HG03103 (cell line): Measurements from ENCODE around the gene PDZD8.
"Not testable (repeated sequence)": the region's sequence is repeated elsewhere in the genome, so short reads cannot be mapped to it uniquely, and the experiment has no call there.

Experiments used
- ATAC-seq: cut with Tn5 transposase; IDR thresholded peaks from one replicate; pipeline ENCODE4 v1.9.1; 2021; ENCODE audit warnings: low read depth; ENCODE audit not compliant: unreplicated experiment

The PDZD8 gene

DNA sequence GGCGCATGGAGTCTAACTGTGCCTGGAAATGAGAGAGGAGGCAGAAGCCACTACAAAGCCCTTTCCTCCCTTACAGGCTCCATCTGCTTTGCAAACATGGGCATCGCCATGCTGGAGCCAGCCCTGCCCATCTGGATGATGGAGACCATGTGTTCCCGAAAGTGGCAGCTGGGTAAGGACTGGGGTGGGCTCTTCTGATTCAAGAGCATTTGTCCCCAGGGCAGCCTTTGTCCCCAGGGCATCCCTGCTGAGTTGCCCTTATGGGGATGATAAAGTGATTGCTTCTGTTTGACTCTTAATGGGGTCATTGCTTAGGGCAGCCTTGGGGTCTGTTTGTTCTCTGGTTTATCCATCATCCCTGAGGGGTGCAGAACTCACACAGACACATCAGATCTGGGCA lies 117.5 kb downstream of the PDZD8 start:
- ATAC-seq: no peak

DNA sequence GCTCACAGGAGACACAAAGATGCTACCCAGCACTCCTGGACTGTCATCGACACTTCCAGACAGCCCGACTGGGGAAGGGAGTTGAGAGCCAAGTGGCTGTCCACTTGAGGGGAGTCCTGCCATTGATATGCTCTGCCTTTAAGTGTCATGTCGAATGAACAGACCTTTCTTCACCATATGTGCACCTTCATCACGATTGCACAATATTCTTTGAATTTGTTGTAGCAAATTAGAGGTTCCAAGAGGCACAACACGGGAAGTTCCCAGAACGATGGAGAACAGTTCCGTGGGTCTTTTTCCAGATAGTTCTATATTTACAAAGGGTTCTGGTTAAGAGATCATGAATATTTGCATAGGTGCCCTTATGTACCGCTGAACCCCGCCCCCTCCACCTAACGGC lies 118.3 kb downstream of the PDZD8 start:
- ATAC-seq: no peak

DNA sequence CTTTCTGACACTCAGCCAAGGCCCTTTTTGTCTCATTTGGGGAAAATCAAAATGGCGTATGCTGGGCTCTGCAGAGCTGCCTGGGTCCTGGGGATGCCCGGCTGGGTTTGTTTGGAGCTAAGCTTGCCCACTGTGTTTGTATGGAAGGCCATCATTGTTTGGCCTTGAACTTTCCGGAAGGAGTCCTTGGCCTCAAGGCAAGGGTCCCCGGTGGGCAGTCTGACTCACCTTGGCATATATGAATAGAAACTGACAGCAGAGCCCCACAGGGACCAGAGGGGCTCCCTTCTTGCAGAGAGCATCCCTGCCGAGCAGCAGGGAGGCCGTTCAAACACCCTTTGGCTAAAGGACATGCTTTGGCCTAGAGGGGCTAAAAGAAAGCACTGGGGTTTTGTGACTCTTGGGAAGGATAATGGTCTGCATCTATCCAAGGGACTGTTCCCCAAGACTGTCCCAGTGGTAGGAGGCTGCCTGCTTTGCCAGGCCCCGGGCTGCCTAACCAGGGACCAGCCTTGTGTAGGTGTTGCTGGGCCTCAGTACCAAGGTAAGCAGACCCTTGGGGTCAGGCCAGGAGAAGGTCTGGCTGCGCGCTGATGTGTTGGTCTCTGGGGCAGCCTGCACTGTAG lies 119.3 kb downstream of the PDZD8 start:
- ATAC-seq: no peak

DNA sequence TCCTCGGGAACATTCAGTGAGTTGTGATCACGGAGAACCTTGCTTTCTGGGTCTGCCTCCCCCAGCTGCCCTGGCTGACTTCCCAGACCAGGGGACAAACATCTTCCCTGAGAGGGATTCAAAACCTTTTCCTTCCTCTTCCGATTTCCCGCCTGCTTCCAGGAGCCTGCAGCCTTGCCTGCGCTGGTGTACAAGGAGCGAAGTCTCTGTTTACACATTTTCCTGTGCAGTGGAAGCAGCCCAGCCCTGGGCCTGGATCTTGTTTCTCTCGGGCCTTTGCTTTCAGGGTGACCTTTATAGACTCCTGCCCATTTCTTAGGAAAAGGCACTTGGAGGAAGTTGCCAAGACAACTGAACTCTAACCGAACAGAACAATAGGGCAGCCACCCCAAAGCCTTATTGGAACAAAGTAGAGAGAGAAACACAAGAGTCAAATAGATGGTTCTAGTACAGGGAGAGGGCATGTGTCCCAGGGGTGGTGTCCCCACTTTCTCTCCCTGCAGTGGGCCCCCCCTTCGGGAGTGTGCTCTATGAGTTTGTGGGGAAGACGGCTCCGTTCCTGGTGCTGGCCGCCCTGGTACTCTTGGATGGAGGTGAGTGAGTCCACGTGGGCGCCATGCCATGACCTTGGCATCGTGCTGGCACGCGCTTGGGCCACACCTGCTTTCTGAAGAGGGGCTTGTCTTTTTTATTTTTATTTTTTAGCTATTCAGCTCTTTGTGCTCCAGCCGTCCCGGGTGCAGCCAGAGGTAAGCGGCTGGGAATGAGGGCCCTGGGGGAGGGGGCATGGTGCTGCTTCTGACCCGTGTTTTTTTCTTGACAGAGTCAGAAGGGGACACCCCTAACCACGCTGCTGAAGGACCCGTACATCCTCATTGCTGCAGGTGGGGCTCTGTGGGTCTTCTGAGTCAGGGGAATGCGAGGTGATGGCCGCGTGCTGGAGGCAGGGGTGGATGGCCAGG lies 120.2 kb downstream of the PDZD8 start:
- no peak for ATAC-seq

DNA sequence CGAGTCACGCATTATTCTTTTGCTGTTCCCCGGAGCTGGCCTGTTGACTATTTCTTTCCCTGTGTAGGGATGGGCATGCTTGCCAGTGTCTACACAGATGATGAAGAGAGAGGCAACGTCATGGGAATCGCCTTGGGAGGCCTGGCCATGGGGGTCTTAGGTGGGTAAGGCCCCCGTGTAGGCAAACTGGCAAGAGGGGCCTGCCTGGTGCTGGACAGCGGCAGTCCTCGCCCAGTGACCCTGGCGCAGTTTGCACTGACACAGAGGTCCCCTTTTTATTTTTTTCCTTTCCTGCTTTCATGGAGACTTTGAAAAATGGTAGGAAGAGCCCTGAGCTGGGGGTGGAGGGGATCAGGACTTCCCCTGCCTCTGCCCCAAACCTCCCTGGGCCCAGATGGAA lies 120.9 kb downstream of the PDZD8 start:
- no peak for ATAC-seq

DNA sequence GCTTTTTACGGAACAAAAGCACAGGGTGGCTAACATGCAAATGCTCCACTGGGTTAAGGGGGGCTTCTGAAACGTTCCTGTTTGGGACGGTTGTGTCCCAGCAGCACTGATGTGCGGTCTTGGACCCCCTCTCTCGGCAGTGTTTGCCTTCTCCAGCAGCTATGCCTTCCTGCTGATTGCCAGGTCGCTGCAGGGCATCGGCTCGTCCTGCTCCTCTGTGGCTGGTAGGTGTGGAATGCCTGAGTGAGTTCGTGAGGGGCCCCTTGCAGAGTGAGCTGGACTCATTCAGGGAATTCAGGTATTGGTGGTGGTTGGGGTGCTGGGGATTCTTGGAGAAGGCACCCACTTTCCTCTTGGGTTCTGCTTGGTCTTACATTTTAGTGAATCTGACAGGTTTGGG lies 121.3 kb downstream of the PDZD8 start:
- ATAC-seq: no peak

DNA sequence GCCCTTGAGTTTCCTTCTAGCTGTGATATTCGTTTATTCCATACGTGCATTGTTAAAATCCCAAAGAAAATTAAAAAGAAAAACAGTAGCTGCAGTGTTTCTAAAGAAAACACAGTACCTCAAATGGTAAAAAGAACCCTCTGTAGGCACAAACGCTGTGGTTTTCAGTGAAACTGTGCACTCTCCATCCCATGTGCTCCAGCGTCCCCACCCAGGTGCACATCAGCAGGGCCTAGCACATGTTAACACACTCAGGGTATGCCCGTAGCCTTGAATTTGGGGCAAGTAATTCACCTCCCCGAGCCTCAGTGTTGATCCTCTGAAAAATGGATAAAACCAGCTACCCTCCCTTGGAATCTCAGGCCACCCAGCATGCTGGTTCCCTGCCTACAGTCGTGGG lies 124.8 kb downstream of the PDZD8 start:
- no peak for ATAC-seq

DNA sequence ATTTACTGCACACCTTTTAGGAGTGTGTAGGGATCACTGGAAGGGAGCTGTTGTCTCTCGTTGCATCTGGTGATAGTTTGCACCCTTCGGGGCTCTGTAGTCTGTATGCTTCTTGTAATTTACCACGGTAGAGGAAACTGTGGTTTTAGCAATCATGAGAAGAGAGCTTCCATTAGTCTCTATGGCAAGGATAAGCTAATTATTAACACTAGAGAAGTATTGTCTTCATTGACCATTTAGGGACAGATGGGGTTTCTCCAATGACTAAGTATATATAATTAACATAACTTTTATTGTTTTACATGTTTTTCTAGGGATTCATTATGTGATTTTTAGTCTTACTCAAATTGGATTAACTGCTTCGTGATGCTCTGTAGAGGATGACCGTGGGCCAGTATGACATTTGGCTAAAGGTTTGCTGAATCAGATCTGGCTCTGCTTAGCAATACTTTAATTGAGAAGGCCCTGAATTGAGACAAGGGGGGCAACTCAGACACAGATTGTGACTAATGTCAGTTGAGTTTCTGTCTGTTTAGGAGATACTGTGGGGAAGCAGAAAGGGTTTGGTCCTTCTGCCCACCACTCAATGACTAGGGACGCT lies 125.6 kb downstream of the PDZD8 start:
- ATAC-seq: no peak

DNA sequence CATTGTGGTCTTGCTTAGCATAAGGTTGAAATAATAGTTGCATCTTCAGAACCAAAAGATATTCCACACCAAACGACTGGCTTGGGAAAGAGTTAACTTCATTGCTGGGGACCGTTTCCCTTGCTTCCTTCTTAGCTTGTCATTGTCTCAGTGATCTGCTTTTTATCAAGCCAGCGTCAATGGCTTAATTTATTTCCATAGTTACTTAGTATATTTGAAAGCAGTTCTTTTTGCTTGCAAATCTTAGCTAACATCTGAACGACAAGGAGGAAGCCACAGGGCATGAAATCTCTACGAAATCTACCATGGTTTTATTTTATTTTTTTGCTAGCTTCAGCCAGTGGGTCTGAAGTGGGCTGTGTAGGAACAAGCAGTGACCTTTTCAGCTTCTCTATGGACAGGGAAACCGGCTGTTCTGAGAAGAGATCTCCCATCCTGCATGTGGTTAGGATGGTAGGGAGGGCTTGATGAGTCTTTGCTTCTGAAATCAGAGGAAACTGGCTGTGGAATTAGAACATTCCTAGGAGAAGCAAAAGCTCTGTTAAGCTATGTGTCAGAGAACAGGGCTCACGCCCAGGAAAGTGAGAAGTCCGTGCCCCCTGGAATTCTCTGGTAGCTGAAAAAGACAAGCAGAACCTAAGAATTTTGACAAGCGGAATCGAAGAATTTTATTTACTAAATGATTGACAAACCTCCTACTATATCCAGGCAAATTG lies 126.3 kb downstream of the PDZD8 start:
- ATAC-seq: no peak

DNA sequence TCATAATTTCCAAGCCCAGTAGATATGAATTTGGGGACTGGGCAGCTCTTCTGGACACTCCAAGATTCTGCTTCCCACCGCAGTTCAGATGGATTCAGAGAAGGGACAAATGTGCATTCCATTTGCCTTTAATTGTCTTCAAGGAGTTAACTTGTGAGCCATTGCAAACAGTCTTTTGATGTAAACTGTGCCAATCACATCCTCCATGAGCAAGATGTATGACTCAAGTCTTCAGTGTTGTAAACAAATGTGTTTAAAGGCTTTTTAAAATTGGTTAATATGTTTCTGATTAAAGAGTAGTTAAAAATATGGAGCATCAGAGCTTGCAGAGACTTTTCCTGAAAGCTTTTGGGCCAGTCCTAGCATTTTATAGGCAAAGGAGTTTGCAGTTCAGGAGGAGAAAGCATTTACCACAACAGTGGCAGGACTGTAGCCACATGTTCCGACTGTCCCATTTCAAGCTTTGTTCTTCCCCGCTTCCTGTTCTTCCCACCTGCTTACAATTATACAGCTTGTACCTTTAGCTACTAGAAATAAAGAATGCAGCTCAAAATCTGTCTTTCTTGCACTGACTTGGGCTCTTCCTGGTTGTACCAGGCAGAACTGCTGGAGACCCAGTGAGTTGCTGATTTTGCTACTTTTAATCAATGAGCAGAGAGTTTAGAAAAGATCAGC lies 128.1 kb downstream of the PDZD8 start:
- no peak for ATAC-seq

DNA sequence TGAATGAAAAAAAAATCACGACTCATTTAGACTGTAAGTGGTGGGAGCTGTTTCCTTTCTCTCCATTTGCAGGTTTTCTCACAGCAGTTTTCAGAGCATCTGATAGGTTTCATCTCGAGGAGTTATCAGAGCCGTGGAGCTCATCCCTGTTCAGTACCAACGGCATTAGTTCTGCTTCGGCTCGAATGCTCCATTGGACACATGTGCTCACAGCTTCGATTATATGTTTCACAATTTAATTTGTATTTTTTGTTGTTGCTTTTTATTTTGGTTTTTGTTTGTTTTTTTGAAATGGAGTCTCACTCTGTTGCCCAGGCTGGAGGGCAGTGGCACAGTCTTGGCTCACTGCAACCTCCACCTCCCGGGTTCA lies 132.8 kb downstream of the PDZD8 start:
- ATAC-seq: no peak

DNA sequence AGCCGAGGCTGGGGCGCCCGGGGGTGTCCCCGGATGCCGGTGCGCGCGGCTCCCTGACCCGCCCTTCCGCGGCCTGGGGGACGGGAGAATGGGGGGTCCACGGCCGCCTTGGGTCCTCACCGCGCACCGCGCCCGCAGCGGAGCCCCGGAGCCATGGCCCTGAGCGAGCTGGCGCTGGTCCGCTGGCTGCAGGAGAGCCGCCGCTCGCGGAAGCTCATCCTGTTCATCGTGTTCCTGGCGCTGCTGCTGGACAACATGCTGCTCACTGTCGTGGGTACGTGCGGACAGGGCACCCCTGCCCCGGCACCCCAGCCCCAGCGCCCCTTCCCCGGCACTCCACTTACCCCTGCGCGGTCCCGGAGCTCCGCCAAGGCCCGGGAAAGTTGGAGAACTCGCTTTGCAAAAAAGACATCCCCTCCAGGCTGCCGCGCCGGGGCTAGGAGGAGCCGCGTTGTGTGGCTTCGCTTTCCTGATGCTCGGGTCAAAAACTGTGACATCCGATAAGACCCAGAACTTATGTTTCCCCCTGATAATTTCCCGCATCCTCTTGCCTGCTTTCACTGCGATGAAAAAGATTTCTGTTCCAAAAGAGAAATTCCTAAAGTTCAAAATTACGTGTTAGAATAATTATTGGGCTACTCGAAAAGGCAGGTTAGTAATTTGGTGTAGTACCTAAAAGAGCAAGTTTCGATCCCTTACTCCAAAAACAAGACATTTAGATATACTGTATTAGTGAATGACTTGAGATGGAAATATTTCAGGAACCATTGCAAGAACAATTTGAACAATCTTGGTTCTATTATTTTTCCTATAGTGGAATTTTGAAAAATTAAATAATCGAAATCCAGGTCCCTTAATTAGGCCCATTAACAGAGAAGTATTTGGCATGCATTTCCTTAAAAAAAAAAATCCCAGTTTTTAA lies 133.4 kb downstream of the PDZD8 start:
- no peak for ATAC-seq

DNA sequence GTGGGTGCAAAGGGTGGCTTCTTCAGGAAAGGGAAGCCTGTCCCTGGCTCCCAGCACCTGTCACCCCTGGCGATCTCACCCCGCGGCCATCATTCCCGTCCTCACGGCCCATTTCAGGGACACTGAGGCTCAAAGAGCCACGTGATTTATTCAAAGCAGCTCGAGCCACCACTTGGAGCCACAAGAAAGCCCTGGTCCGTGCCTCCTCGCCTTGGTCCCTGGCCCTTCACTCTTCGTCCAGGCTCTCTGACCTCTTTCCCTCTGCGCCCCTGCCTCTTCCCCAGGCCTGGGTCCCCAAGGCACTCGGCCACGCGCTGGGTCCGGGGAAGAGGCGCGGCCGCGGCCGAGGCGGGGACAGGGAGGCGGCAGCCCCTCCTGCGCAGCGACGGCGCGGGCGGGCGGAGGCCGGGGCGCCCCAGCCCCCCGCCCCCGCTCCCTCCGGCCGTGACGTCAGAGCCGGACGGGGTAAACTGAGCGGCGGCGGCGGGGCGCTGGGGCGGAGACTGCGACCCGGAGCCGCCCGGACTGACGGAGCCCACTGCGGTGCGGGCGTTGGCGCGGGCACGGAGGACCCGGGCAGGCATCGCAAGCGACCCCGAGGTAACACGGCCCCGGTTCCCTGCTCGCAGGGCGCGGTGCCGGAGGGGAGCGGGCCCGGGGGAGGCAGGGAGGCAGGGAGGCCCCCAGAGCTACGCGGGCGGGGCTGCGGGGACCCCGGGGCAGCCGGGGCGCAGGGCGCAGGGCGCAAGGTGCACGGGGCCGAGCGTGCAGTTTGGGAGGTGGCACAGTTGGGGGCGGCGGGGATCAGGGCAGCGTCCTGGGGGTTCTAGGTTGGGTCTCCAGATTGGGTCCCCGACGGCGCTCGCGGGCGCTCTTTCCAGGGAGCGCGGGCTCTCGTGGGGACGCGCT lies 134.4 kb downstream of the PDZD8 start, which contains the start of gene SLC18A2:
Gene SLC18A2 (plus strand): TSS at position 494 of the 909 bp plus-strand sequence. CDS start 580 bp downstream, outside the sequence.
- no peak for ATAC-seq

DNA sequence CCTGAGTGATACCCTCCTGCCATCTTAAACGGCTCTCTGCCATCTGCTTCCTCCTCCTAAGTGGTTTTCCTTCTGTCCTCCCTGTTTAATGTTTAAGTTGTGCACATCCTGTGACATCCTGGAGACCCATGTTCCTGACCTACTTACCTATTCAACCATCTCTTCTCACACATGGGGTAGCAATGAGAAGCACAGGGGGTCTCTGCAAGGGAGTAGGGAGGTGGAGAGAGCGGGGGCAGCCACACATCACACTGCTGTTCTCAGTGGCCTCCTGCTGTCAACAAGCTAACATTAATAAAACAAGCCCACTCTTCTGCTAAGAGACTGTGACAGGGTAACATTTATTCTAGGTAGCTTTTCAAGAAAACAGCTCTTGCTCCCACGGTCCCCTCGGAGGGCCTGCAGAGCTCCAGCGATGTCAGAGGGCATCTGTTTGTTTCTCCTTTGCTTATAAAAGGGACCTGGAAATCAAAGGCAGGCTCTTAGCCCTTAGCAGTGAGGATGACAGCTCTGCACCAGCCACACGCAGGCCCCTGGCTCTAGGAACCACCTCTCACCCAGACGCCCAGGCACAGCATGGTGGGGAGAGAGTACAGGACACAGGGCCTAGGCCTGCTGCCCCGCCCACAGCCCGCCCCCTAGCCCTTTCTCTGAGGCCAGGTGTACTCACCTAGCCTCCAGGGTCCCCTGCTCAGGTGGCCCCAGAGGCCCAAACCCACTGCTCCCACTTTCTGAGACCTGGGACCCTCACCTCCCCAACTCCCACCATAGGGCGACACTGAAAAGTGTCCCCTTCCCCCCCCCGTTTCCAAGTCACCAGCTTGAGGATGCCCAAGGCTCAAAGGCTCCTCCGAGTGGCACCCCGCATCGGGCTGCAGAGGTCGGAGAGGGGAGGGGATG lies 135.3 kb downstream of the PDZD8 start:
- no peak for ATAC-seq

DNA sequence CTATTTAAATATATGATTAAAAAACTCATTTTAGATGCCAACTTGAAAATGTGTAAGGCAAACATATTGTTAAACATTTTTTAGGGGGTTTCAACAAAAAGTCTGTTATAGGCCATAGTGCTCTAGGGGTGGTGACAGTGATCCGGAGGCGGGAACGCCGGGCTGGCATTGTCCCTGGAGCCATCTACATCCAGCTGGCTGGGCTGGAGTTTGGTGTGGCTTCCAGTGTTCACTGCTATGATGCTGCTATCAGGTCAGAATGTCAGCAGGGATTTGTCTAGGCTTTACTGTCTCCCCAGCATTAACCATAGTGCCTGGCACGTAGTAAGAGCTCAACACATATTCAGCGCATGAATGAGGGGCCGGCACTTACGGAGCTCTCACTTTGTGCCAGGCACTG lies 136.2 kb downstream of the PDZD8 start:
- ATAC-seq: no peak

DNA sequence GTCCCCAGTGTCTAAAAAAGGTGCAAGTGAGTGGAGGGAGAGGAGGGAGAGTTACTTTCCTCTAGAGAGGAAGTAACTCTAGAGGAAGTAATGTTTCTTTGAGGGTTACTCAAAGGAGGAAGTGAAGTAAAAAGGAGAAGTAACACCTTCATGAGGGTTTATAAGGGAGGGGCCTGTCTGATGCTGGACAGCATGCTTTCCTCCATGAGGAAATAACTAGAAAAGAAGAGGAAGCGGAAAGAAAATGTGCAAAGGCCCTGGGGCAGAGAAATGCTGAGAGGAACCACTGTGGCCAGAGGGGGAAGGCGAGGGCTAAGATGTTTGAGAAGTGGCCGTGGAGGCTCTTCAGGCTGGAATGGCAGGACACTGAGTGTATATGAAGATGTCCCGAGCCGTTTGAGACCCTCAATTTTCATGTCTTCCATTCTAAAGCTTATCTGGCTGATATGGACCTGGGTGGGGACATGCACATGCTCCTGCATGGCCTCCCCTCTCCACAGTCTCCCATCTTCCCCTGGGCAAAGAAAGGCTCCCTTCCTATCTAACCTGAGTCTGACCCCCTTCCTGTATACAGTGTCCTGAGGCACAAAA lies 137.7 kb downstream of the PDZD8 start:
- peak; percentile 73 for ATAC-seq

DNA sequence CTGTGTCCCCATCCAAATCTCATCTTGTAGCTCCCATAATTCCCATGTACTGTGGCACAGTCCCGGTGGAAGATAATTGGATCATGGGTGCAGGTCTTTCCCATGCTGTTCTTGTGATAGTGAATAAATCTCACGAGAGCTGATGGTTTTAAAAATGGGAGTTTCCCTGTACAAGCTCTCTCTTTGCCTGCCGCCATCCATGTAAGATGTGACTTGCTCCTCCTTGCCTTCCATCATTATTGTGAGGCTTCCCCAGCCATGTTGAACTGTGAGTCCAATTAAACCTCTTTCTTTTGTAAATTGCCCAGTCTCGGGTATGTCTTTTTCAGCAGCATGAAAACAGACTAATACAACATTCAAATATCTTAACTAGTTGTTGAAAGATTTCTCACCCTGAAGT lies 145.1 kb downstream of the PDZD8 start:
- not testable (repeated sequence) for ATAC-seq
